DMS153 treated with DMSO at 0.1 percent for 48 hours (cell line): Measurements from ENCODE around the gene FAM177A1.
A peak's percentile ranks its signal among the peaks of the same experiment; 100 is the strongest.
"Not testable (repeated sequence)": the region's sequence is repeated elsewhere in the genome, so short reads cannot be mapped to it uniquely, and the experiment has no call there.

Experiments used
- DNase-seq: peaks from one replicate; lab custom pipeline; 2025; ENCODE audit not compliant: unreplicated experiment; lab: John Stamatoyannopoulos, UW

The FAM177A1 gene

DNA sequence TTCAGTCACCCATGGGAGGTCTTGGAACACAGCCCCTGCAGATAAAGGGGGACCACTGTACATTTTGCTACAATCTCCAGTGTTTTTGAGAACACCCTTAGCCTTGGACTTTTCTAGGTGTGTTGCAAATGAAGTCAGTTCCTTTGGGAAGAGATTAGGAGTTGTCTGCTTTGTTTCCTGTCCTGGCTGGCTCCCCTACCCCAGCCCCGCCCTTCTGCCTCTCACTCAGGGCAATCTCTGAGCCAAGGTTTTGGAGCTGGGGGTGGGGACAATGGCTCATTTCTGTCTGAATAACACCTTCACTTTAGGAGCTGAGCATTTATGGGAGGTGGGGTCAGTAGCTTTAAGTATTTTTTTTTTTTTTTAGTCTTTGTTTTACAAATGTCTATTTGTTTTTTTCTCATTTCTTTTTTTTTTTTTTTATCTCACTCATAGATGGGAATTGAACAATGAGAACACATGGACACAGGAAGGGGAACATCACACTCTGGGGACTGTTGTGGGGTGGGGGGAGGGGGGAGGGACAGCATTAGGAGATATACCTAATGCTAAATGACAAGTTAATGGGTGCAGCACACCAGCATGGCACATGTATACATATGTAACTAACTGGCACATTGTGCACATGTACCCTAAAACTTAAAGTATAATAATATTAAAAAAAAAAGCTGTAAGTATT lies 15.2 kb downstream of the FAM177A1 start:
- DNase-seq, result not testable (repeated sequence)

DNA sequence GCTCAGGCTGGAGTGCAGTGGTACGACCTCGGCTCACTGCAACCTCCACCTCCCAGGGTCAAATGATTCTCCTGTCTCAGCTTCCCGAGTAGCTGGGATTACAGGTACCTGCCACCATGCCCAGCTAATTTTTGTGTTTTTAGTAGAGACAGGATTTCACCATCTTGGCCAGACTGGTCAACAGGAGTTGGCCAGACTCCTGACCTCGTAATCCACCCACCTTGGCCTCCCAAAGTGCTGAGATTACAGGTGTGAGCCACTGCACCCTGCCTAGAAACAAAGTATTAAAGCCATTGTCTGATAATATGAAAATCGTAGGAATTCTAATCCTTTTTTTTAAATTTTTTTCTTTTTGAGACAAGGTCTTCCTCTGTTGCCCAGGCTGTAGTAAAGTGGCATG lies 19.7 kb downstream of the FAM177A1 start:
- not testable (repeated sequence) for DNase-seq

- DNase-seq, result no peak
Measured at GRCh38 chr14:35068238-35069012, 22.4 kb downstream of the FAM177A1 start.

- DNase-seq, result no peak
Measured at GRCh38 chr14:35072226-35072625, 26.2 kb downstream of the FAM177A1 start.

- no peak for DNase-seq
Measured at GRCh38 chr14:35073486-35073885, 27.4 kb downstream of the FAM177A1 start.

GRCh38 chr14:35078082-35078481 lies 32.0 kb downstream of the FAM177A1 start:
- no peak for DNase-seq

DNA sequence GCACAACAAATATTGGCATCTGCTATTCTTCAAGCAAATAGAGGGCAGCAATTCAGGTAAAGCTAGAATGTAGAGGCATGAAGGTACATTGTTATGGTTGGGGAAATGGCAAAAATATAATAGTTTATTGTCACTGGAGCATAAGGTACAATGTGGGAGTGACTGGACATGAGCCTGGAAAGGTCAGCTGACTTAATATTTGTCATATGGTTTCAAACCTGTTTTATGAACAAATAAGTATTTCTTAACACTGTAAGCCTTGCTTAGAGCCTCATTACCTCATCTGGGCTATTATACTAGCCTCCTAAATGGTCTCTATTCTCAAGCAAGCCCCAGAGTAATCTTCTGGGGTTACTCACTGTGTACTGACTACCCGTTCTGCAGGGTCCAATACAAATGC lies 33.7 kb downstream of the FAM177A1 start:
- DNase-seq, result no peak

GRCh38 chr14:35083530-35084150 lies 37.6 kb downstream of the FAM177A1 start:
- DNase-seq, result no peak

GRCh38 chr14:35085441-35085840 lies 39.4 kb downstream of the FAM177A1 start:
- no peak for DNase-seq

DNA sequence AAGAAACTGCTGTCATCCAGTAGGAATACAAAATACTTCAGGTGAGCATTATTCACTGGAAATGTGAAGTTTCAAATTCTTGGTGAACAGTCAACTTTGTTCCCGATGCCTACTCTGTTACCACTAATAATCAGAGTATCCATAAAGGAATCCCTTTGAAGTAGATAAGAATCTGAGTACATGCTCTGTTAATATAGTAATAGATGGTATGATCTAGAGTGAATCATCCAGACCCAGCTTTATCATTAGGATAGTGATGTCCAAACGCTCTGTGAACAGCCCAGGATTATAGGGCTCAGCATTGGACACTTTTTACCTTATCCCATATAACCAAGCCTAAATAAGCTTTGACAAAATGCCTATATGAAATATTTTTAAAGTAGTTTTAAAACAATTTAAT lies 42.4 kb downstream of the FAM177A1 start:
- DNase-seq, result no peak

GRCh38 chr14:35094645-35095044 lies 48.6 kb downstream of the FAM177A1 start:
- not testable (repeated sequence) for DNase-seq

DNA sequence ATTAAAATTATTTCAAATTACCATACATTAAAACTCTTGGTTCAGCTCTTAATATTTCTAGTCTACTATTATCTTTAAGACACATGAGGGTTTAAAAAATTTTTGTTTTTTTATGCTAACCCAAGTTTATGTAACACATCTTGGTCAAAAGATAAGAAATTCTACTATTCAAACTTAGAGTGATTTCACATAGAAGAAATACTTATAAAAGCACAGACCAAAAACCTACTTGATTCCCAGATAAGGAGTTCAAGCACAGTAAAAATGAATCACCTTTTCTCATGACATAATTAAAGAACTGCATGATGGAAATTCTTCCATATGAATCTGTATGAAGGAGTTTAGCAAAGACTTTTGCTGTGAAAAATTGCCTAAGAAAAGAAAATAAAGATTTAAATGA lies 61.8 kb downstream of the FAM177A1 start:
- DNase-seq, result no peak

GRCh38 chr14:35112641-35113040 lies 66.6 kb downstream of the FAM177A1 start:
- no peak for DNase-seq

GRCh38 chr14:35113308-35113950 lies 67.4 kb downstream of the FAM177A1 start:
- no peak for DNase-seq

- DNase-seq, result no peak
Measured at GRCh38 chr14:35114036-35114435, 68.0 kb downstream of the FAM177A1 start.

DNA sequence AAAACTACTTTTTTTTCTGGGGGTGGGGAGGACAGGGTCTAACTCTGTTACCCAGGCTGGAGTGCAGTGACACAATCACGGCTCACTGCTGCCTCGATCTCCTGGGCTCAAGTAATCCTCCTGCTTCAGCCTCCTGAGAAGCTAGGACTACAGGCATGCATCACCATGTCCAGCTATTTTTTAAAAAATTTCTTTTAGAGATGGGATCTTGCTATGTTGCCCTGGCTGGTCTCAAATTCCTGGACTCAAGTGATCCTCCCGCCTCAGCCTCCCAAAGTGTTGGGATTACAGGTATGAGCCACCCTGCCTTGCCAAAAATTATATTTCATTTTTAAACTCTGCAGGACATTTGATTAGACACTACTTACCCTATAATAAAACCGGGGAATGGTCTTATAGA lies 70.2 kb downstream of the FAM177A1 start:
- no peak for DNase-seq

DNA sequence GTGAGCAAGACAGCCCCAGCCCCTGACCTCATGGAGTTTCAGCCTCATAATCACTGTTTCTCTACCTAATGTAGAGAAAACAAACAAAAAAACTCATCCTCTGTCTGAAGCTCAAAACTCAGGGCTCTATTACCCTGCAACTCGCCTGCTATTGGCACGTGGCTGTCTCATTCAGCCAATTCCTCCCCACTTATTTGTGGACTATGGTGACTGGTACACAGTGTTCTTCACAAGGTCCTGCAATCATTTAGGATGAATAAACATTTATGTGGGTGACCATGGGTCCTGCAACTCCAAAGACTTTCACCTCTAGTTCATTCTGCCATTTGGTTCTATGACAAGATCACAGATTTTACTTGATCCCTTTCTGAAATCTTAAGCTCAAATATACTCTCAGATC lies 71.0 kb downstream of the FAM177A1 start:
- DNase-seq, result no peak

GRCh38 chr14:35121026-35121886 lies 75.2 kb downstream of the FAM177A1 start:
- DNase-seq, result no peak

- DNase-seq, result peak; percentile 87
Measured at GRCh38 chr14:35121887-35122695, 76.0 kb downstream of the FAM177A1 start, which contains the start of the genes PPP2R3C and PRORP. Gene PPP2R3C (minus strand): TSS chr14:35121990. CDS start chr14:35121959, 31 bp downstream. Gene PRORP (plus strand): TSS chr14:35122552. CDS start chr14:35123246, 694 bp downstream.
